Measurements from ENCODE around the gene NDNF. TPM values are rescaled to one million over a fixed set of nuclear protein-coding genes. Genes with fewer than 3 reads are reported as not detected.
A peak's percentile ranks its signal among the peaks of the same experiment; 100 is the strongest.

The NDNF gene
- total RNA-seq, 1 donor from 2014 or later = 21.7 TPM

DNA sequence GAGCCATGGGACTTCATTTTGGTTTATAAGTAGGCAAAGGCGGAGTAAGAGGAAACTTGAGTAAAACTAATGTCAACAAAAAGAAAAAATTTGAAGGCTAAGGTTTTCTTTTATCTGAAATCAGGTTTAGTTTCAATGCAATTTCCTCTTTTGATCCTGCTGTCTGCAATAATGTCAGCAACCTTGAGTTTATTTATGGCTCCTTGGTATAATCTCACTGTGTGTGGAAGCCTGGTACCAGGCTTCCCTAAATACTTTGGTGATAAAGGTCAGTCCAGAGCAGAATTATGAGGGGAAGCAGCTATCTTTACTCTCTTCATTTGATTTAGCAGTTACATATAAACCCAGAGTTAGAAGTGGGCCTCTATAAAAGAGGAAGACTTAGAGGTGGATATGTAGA lies 57.8 kb downstream of the NDNF start:
- DNase-seq = no peak

DNA sequence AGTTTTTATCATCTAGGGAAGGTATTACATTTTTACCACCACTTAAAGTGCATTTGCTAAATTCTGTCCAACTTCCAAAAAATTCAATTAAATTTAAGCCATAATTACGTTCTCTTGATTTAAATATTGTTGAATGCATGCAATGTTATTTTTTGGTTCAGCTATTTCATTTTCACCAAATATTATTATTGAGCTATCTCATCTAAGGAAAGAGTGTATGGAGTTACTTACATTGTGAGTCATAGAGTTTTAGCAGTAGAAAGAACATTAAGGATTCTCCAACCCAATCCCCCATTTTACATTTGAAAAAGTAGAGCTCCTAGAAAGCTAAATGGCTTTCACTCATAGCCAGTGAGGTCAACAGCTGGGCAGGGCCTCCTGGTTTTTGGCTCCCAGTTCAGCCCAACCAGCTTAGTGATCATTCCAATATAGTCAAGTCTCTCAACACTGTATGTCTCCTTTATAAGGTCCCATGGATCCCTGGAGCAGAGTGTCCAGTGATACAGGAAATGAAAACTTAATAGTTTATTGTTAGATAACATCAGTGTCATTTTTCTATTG lies 60.5 kb downstream of the NDNF start:
- DNase-seq = no peak

DNA sequence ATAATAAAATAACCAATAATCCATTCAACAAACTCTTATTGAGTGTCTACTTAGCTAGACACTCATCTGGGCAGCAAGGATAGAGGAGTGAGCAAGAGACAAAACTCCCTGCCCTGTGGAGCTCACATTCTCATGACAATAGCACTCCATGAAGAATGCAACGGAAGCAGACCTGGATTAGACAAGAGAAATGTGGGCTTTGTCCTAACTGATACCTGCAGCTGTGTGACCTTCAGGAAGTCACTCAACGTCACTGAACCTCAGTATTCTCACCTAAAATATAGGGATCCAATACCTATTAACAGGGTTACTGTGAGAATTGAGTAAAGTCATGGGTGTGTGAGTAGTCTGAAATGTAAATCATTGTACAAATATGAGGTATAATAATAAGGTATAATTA lies 61.2 kb downstream of the NDNF start:
- no peak for DNase-seq

DNA sequence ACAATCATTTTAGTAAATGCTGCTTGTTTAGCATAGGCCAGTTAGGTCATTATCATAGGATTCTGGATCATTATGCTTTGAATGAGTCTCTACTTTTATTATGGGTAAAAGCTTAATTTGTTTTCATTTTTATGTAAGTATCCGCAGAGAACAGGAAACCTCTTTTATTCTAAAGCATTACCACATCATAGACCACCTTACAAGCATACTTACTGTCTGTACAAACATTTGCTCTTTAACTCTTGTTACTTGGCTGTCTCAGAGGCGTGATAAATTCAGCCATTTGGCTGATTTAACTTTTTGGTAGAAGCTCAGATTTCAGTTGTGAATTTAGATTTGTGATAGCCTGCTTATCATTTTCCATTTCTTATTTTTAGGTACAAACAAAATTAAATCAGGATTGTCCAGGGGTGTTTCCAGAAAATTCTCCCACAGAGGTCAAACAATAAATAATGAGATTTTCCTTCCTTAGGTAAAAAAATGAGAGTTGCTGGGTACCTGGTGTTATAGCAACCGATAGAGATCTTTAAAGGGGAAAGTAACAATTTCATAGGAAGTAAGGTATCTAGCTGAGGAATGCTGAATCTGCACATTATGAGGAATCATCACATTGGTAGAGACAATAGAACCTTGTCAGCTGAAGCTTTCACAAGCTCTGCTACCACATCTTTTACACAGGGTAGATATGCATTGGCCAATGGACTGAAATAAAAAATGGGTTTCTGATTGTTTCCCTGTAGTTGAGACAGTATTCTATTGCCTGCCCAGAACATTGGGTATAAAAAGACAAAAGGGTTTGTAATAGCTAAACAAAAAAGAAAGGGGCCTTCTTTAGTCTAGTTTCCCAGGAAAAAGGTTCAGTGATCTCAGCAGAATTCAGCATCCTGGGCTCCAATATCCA lies 62.5 kb downstream of the NDNF start:
- DNase-seq = no peak

DNA sequence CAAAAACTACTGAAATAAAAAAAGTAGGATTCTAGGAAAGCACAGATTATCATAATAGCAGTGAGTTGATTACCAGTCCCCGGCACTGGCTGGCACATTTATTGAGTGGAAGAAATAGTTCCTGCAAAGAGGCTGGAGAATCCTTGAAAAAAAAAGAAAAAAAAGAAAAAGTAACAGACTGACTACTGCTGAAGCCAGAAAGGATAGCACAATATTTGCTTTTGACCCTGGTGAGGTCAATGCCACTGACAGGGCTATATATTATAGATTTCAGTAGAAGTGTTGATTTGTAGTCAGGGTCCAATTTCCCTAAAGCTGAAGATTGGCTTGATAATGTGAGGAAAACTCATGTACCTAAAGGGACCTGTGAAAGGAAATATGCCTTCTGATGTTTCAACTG lies 64.7 kb downstream of the NDNF start:
- no peak for DNase-seq

DNA sequence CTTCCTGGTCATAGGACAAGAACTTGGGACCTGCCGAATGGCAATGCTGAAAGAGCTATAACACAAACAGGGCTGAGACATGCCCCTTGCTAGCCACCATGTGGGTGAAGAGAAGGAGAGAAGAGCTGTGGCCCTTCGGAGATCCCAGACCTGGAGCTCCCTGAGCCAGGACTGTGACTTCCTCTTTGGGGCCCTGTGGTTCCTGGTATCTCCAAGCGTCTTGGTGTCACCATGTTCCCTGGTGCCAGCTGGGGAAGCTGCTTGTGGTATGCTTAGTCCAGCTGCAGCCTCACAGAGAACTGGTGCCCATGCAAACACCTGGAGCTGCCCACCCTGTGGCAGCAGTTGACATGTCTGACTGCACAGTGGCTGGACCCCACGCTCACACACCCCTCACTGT lies 68.5 kb downstream of the NDNF start:
- DNase-seq = no peak

DNA sequence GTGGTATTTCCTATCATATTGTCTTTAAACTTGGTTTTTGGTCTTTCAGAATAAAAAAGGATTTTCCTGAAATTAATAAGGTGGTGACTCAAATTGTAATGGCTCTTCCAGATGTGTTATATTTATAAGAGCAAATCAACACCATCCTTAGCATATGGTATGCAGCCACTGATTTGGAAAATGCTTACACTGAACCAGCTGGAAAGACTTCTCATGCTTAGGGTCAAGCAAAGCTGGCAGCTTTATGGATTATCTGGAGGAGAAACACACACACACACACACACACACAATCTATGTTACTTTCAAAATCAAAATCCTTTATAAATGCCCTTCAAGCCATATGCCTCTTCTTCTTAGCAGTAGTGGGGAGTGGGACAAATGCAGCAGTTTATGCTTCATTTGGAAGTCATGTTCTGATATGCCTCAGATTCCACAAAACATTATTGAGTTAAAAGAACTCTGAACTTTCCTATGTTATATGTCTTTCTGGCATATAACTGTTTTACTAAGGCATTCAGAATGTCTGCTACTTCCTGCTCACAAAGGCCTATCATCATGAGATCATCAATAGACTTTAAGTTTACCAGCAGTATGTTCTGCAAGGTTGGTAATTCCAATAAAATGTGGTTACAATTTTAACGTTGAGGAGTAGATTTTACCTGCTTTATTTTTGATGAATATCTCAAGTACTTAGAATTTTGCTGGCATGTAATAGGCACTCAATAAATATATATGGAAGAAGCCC lies 76.9 kb downstream of the NDNF start:
- DNase-seq = peak; percentile 21

DNA sequence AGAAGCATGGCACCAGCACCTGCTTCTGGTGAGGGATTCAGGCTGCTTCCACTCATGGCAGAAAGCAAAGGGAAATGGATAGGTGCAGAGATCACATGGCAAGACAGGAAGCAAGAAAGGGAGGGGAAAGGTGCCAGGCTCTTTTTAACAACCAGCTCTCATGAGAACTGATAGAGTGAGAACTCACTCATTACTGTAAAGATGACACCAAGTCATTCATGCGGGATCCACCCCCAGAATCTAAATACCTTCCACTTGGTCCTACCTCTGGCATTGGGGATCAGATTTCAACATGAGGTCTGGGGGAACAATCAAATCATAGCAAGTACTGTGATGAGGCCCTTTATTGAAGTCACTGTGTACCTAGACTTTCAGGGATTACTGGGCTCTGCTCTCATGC lies 77.8 kb downstream of the NDNF start:
- no peak for DNase-seq

DNA sequence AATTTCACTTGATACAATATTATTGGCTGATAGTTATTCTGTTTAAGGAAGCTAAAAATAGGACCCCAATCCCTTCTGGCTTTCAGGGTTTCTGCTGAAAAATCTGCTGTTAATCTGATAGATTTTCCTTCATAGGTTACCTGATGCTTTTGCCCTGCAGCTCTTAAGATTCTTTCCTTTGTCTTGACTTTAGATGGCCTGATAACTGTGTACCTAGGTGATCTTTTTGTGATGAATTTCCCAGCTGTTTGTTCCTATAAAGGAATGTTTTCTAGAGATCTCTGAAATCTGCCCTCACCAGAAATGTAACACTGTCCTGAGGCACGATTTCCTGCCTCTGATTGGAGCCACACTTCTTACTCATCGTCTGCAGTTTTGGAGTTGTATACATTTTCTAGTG lies 80.5 kb downstream of the NDNF start:
- no peak for DNase-seq

DNA sequence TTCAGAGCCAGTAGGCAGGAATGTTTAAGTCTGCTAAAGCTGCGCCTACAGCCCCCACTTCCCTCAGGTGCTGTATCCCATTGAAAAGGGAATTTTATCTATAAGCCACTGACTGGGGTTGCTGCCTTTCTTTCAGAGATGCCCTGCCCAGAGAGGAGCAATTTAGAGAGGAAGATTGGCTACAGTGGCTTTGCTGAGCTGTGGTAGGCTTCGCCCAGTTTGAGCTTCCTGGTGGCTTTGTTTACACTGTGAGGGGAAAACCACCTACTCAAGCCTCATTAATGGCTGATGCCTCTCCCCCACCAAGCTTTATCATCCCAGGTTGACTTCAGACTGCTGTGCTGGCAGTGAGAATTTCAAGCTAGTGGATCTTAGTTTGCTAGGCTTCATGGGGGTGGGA lies 82.1 kb downstream of the NDNF start:
- no peak for DNase-seq

Other genes starting within 250 kb of the NDNF start
- 37.0 TPM for gene PRDM5, start 149.8 kb downstream of the NDNF start, total RNA-seq
- 0.10 TPM for gene TNIP3, start 91.8 kb upstream of the NDNF start, total RNA-seq

All from skin of body (tissue), 2 donors.